OCI-LY7 (cell line): ENCODE results near the gene ANKRD11. TPM values are rescaled to one million over a fixed set of nuclear protein-coding genes. Genes with fewer than 3 reads are reported as not detected.

ENCODE experiments used
- BruUV-seq: library from RNA; stranded (reverse); fragments of 400-500 nt; replicated peaks from 2 replicates; lab custom pipeline; 2021; lab: Mats Ljungman, UMichigan
- CTCF ChIA-PET: fragments of 300-600 bp; sonication (Branson Sonifier 250); formaldehyde crosslinking; loops from one replicate; lab custom pipeline; 2022; ENCODE audit warnings: antibody characterized with exemption; ENCODE audit not compliant: unreplicated experiment; lab: Charles Lee
- POLR2A ChIA-PET: fragments of 300-600 bp; sonication (Branson Sonifier 250); formaldehyde crosslinking; loops from one replicate; lab custom pipeline; 2022; ENCODE audit warnings: antibody characterized with exemption; lab: Charles Lee
- DNase-seq: peaks from one replicate; pipeline ENCODE4 v3.0.0-alpha.2; 2015; ENCODE audit warnings: low spot score
- H2AFZ ChIP-seq: fragments of 200-600 bp; sonication (generic), shearing (Covaris generic); 2 replicates; pipeline ENCODE4 v1.6.1; 2014; ENCODE audit warnings: mild to moderate bottlenecking, antibody characterized with exemption, low read length, moderate library complexity
- H3K27ac ChIP-seq: fragments of 200-600 bp; sonication (generic); 2 replicates; pipeline ENCODE4 v1.5.1; 2014; ENCODE audit warnings: mixed run types, low read depth, mild to moderate bottlenecking, moderate library complexity, low read length, inconsistent platforms; ENCODE audit not compliant: poor library complexity, severe bottlenecking
- H3K36me3 ChIP-seq: fragments of 200-600 bp; sonication (generic); 2 replicates; pipeline ENCODE4 v1.6.1; 2014; ENCODE audit warnings: mild to moderate bottlenecking, antibody characterized with exemption, low read length, moderate library complexity, mixed read lengths; ENCODE audit not compliant: insufficient read depth
- H3K4me1 ChIP-seq: fragments of 200-600 bp; sonication (generic); 2 replicates; pipeline ENCODE4 v1.5.1; 2014; ENCODE audit warnings: mild to moderate bottlenecking, low read length; ENCODE audit not compliant: insufficient read depth, poor library complexity, severe bottlenecking
- H3K4me2 ChIP-seq: fragments of 200-600 bp; sonication (generic); 2 replicates; pipeline ENCODE4 v1.6.1; 2014; ENCODE audit warnings: mild to moderate bottlenecking, low read length
- H3K4me3 ChIP-seq: fragments of 200-600 bp; sonication (generic); 2 replicates; pipeline ENCODE4 v1.5.1; 2014; ENCODE audit warnings: mild to moderate bottlenecking, low read depth, low read length; ENCODE audit not compliant: poor library complexity, severe bottlenecking
- H3K79me2 ChIP-seq: fragments of 200-600 bp; sonication (generic); 2 replicates; pipeline ENCODE4 v1.6.1; 2016; ENCODE audit warnings: low read depth, mild to moderate bottlenecking, low read length, moderate library complexity, mixed read lengths; ENCODE audit not compliant: insufficient read depth
- H3K9me2 ChIP-seq: fragments of 200-600 bp; sonication (generic); 2 replicates; pipeline ENCODE4 v1.6.1; 2016; ENCODE audit warnings: mild to moderate bottlenecking, low read length, mixed read lengths; ENCODE audit not compliant: insufficient read depth
- H3K9me3 ChIP-seq: fragments of 200-600 bp; sonication (generic); 2 replicates; pipeline ENCODE4 v1.6.1; 2014; ENCODE audit warnings: mild to moderate bottlenecking, mixed run types, low read length, mixed read lengths
- H4K20me1 ChIP-seq: fragments of 200-600 bp; sonication (generic); 2 replicates; pipeline ENCODE4 v1.6.1; 2014; ENCODE audit warnings: mild to moderate bottlenecking, antibody characterized with exemption, low read length, moderate library complexity, mixed read lengths; ENCODE audit not compliant: insufficient read depth
- EZH2phosphoT487 ChIP-seq: fragments of 200-600 bp; sonication (generic); IDR thresholded peaks from 2 replicates; pipeline ENCODE4 v1.6.1; 2018; ENCODE audit warnings: low read depth, borderline replicate concordance, mild to moderate bottlenecking, mixed run types, antibody characterized with exemption, low read length, moderate library complexity, mixed read lengths
- intact Hi-C: fragments of 100-400 bp; cut with micrococcal nuclease; formaldehyde crosslinking; loops from one replicate; pipeline ENCODE4 v1.10.0; 2022; ENCODE audit not compliant: unreplicated experiment
- total RNA-seq, 2 experiments: library from RNA; depleted of rRNA in 1 of 2; stranded (reverse); fragments of >200 nt in 1 of 2; shearing (Covaris generic) in 1 of 2; gene quantifications; 2 replicates each; pipeline ENCODE4 v1.2.3, GENCODE V29; 2014 to 2022
- TF ChIP-seq, protein P1 (sequence below): fragments of 200-600 bp; sonication (generic); conservative IDR thresholded peaks from 2 replicates; pipeline ENCODE4 v1.5.1; 2014; ENCODE audit warnings: mild to moderate bottlenecking, antibody characterized with exemption, low read length, moderate library complexity, mixed read lengths

The ANKRD11 gene
- total RNA-seq, 2 experiments from 2014 or later, result 89.1 to 251 TPM

DNA sequence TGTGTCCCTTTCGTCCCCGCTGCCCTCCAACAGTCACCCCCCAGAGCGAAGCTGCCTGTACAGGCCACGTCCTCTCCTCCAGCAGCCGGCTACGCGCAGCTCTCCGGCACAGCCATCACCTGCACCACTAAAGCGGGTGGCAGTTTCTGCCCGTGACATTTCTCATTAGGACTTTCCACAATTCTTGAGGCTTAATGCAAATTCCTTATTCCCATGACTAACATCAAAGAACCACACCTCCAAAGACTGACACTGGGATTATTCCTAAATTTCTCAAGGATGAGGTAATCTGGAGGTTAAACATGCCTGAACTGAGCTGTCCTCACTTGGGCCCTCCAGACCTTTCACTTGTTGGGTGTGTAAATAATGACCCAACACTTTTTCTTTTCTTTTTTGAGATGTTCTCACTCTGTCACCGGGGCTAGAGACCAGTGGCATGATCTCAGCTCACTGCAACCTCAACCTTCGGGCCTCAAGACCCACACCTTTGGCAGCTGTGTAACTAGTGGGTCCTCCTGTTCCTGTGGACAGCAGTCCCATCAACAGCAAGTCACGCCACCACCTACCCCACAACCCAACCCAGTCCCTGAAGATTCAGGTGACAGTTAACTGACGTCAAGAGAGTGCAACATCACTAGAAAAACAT is 11.7 kb downstream of the ANKRD11 start:
- Histone ChIP-seq H3K4me1 (peaks cover 93% of the 10 kb centered on the region), H3K79me2 (peaks cover 100% of the 10 kb centered on the region), H3K27ac (peak overlapping the region; percentile 73), H3K9me2 (no peaks in the 10 kb centered on the region), H3K4me3 (peak overlapping the region; percentile 43), H3K36me3 (peaks cover 46% of the 10 kb centered on the region), H2AFZ (no peak overlapping the region), H4K20me1 (peaks cover 75% of the 10 kb centered on the region), H3K4me2 (peak overlapping the region; percentile 67), H3K9me3 (no peaks in the 10 kb centered on the region)
- TF ChIP-seq, protein P1, sequence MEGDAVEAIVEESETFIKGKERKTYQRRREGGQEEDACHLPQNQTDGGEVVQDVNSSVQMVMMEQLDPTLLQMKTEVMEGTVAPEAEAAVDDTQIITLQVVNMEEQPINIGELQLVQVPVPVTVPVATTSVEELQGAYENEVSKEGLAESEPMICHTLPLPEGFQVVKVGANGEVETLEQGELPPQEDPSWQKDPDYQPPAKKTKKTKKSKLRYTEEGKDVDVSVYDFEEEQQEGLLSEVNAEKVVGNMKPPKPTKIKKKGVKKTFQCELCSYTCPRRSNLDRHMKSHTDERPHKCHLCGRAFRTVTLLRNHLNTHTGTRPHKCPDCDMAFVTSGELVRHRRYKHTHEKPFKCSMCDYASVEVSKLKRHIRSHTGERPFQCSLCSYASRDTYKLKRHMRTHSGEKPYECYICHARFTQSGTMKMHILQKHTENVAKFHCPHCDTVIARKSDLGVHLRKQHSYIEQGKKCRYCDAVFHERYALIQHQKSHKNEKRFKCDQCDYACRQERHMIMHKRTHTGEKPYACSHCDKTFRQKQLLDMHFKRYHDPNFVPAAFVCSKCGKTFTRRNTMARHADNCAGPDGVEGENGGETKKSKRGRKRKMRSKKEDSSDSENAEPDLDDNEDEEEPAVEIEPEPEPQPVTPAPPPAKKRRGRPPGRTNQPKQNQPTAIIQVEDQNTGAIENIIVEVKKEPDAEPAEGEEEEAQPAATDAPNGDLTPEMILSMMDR, result no peak
- no peak for TF ChIP-seq EZH2phosphoT487
- ChIA-PET POLR2A (interaction anchor here (0.6 to 0.7 kb wide), 3 partner anchors 17 to 280 kb away, joined by 3 read pairs; no protein-coding TSS in a partner anchor), CTCF (no interaction called here)
- no peak for DNase-seq
- BruUV-seq, result no TSS peak
- intact Hi-C loops, result no loop called here

DNA sequence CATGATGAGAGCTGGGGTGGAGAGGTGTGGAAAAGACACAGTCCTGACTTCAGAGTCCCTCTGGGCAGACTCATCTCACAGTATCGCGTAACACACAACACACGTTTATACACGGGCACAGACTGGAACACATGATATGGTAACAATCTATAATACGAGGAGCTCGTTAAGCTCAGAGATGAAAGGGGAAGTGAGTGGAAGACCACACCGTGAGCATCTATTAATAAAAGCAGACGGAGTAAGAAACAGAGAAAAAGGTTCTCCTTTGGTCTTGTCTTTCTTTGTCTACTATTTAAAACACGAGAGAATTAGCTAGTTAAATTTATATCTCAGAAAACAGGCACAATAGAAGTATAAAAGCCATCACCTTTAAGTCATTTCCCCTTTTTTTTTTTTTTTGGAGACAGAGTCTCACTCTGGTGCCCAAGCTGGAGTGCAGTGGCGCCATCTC is 13.5 kb downstream of the ANKRD11 start:
- no peak overlapping the region for H2AFZ ChIP-seq
- TF ChIP-seq EZH2phosphoT487, result no peak
- TF ChIP-seq, protein P1, result peak; percentile 47; the same call in 1 of the 2 replicates
- peak overlapping the region; percentile 73 for H3K27ac ChIP-seq
- H3K9me2 ChIP-seq, result no peaks in the 10 kb centered on the region
- H3K9me3 ChIP-seq, result no peaks in the 10 kb centered on the region
- peaks cover 85% of the 10 kb centered on the region for H3K4me1 ChIP-seq
- H3K79me2 ChIP-seq, result peaks cover 100% of the 10 kb centered on the region
- ChIA-PET POLR2A (interaction anchor here (0.6 to 1.2 kb wide), 4 partner anchors 10 to 163 kb away, joined by 3 to 7 read pairs (median 4); no protein-coding TSS in a partner anchor), CTCF (no interaction called here)
- peak; percentile 76 for DNase-seq
- no TSS peak for BruUV-seq
- peak overlapping the region; percentile 67 for H3K4me2 ChIP-seq
- H4K20me1 ChIP-seq, result peaks cover 76% of the 10 kb centered on the region
- H3K36me3 ChIP-seq, result peaks cover 47% of the 10 kb centered on the region
- peak overlapping the region; percentile 43 for H3K4me3 ChIP-seq
- intact Hi-C loops, result no loop called here

DNA sequence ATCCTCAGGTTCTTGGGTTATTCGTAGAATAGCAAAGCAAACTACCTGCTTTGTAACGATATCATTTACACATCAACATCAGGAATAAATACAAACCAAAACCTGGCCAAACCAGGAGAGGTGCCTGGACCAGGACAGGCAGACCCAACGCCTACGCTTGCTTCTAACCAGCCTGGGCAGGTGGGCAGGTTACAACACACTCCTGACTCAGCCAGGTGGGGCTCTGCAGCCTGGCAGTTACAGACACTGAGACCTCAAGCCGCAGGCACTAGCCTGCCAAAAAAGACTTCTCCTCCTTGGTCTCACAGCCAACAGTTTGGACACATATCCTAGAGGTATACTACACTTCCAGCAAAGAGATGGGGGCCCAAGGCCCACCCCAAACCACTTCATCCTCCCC is 14.0 kb downstream of the ANKRD11 start:
- CTCF ChIA-PET, result no interaction called here
- intact Hi-C loops, result no loop called here
- no TSS peak for BruUV-seq

More for the DNA sequence above, 14.0 kb downstream of the ANKRD11 start:
- no peaks in the 10 kb centered on the region for H3K9me3 ChIP-seq
- DNase-seq, result no peak
- peaks cover 80% of the 10 kb centered on the region for H3K4me1 ChIP-seq
- peak overlapping the region; percentile 67 for H3K4me2 ChIP-seq
- H3K27ac ChIP-seq, result peak overlapping the region; percentile 73
- peak overlapping the region; percentile 43 for H3K4me3 ChIP-seq
- no peaks in the 10 kb centered on the region for H3K9me2 ChIP-seq
- peaks cover 100% of the 10 kb centered on the region for H3K79me2 ChIP-seq
- POLR2A ChIA-PET, result interaction anchor here (0.9 to 1.2 kb wide), 3 partner anchors 10 to 19 kb away, joined by 4 to 7 read pairs (median 4); no protein-coding TSS in a partner anchor
- H4K20me1 ChIP-seq, result peaks cover 73% of the 10 kb centered on the region
- no peak overlapping the region for H2AFZ ChIP-seq
- peaks cover 45% of the 10 kb centered on the region for H3K36me3 ChIP-seq
- no peak for TF ChIP-seq EZH2phosphoT487
- TF ChIP-seq, protein P1, result no peak
